HepG2 (cell line): Measurements from ENCODE around the gene C4BPA. TPM values are rescaled to one million over a fixed set of nuclear protein-coding genes. Genes with fewer than 3 reads are reported as not detected.

Experiments
- ARID5B ChIP-seq: IDR thresholded peaks from 2 replicates; pipeline ENCODE4 v1.4.0; 2020; ENCODE audit warnings: mild to moderate bottlenecking, missing genetic modification reagents
- CREM ChIP-seq, 2 experiments: sonication (generic) in 1 of 2; formaldehyde crosslinking in 1 of 2; IDR thresholded peaks; 2 replicates each; pipeline versions ENCODE4 v1.4.0 to v1.6.1; 2016 to 2020; ENCODE audit warnings: antibody characterized with exemption in 1 of 2, mild to moderate bottlenecking in 1 of 2, missing genetic modification reagents in 1 of 2
- DDIT3 ChIP-seq: sonication (generic); formaldehyde crosslinking; IDR thresholded peaks from 2 replicates; pipeline ENCODE4 v1.4.0; 2020; ENCODE audit warnings: mild to moderate bottlenecking, missing genetic modification reagents
- DRAP1 ChIP-seq: IDR thresholded peaks from 2 replicates; pipeline ENCODE4 v1.6.1; 2016; ENCODE audit warnings: missing genetic modification reagents, missing compliant biosample characterization
- GABPB1 ChIP-seq: IDR thresholded peaks from 2 replicates; pipeline ENCODE4 v1.6.1; 2016; ENCODE audit warnings: mild to moderate bottlenecking, missing genetic modification reagents, moderate library complexity, missing compliant biosample characterization
- GLMP ChIP-seq: sonication (generic); formaldehyde crosslinking; IDR thresholded peaks from 2 replicates; pipeline ENCODE4 v1.9.0; 2021; ENCODE audit warnings: missing genetic modification reagents, mild to moderate bottlenecking, borderline replicate concordance
- HNF1A ChIP-seq, 2 experiments: sonication (generic) in 1 of 2; formaldehyde crosslinking in 1 of 2; IDR thresholded peaks; 2 replicates each; pipeline versions ENCODE4 v1.4.0 to v1.6.1; 2016 to 2020; ENCODE audit warnings: borderline replicate concordance in 1 of 2, low read depth in 1 of 2, mild to moderate bottlenecking in 1 of 2, missing genetic modification reagents in 1 of 2
- HNRNPUL1 ChIP-seq: fragments of 200-400 bp; formaldehyde crosslinking; IDR thresholded peaks from 2 replicates; pipeline ENCODE4 v1.6.1; 2017; ENCODE audit warnings: low read depth, mild to moderate bottlenecking, low read length, moderate library complexity
- ISL2 ChIP-seq: sonication (generic); formaldehyde crosslinking; IDR thresholded peaks from 2 replicates; pipeline ENCODE4 v1.5.0; 2020; ENCODE audit warnings: missing genetic modification reagents
- MEF2D ChIP-seq: sonication (generic); formaldehyde crosslinking; IDR thresholded peaks from 2 replicates; pipeline ENCODE4 v1.5.1; 2020; ENCODE audit warnings: mild to moderate bottlenecking, missing genetic modification reagents
- MTF1 ChIP-seq: sonication (generic); formaldehyde crosslinking; IDR thresholded peaks from 2 replicates; pipeline ENCODE4 v1.5.0; 2020; ENCODE audit warnings: missing genetic modification reagents
- ZBTB49 ChIP-seq: sonication (generic); formaldehyde crosslinking; IDR thresholded peaks from 2 replicates; pipeline ENCODE4 v1.4.0; 2020; ENCODE audit warnings: missing genetic modification reagents, borderline replicate concordance
- ZKSCAN8 ChIP-seq: IDR thresholded peaks from 2 replicates; pipeline ENCODE4 v1.6.1; 2016; ENCODE audit warnings: borderline replicate concordance, missing genetic modification reagents, missing compliant biosample characterization
- ZNF17 ChIP-seq: sonication (generic); formaldehyde crosslinking; IDR thresholded peaks from 2 replicates; pipeline ENCODE4 v1.5.0; 2020; ENCODE audit warnings: mild to moderate bottlenecking, missing genetic modification reagents
- ZNF235 ChIP-seq: sonication (generic); formaldehyde crosslinking; IDR thresholded peaks from 2 replicates; pipeline ENCODE4 v1.8.1; 2023; ENCODE audit warnings: mild to moderate bottlenecking, missing genetic modification reagents, borderline replicate concordance
- ZNF672 ChIP-seq: sonication (generic); formaldehyde crosslinking; IDR thresholded peaks from 2 replicates; pipeline ENCODE4 v1.8.1; 2022; ENCODE audit warnings: missing genetic modification reagents
- polyA plus RNA-seq, 8 experiments: library from polyadenylated mRNA; depleted of rRNA in 3 of 8; stranded (reverse) in 7 of 8; unstranded in 1 of 8; fragments of >200 nt; fragmentation: Illumina TruSeq in 4 of 8; extraction: Trizol in 4 of 8; gene quantifications; 2 replicates each; pipeline versions ENCODE4 v1.2.1 to v1.2.3, GENCODE V29; 2011 to 2016; ENCODE audit warnings: low read depth in 4 of 8, missing spikeins in 1 of 8, mixed read lengths in 1 of 8; ENCODE audit not compliant: insufficient read depth in 1 of 8
- total RNA-seq, 5 experiments: library from RNA; depleted of rRNA; stranded (reverse); fragments of >200 nt; fragmentation: Illumina TruSeq; extraction: Trizol; gene quantifications; 2 replicates each; pipeline ENCODE4 v1.2.3, GENCODE V29; 2016; ENCODE audit warnings: low read depth in 1 of 5

The C4BPA gene
- total and polyA plus RNA-seq, 2 of the 13 experiments (the other 11 are each of a cell fraction or from before 2014, with no cell fraction given), result 32.1 to 60.1 TPM

DNA sequence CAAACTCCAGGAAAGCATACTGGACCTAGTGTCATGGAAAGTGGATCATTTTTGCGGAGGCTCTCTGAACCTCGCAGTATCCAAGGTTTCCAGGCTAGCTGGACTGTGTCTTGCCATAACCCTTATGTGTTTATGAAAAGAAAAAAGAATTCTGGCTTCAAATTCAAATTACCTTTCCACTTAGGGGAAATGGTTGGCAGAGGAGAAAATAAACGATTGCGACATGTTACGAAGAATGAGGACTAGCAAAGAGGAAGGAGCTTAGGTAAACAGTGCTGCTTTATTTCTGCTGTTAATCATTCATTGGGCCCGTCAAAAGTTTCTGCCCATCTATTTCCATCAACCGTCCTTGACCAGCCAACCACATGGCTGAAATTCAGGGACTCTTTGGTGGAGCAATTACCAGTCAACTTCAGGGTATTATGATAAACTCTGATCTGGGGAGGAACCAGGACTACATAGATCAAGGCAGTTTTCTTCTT lies at the start of gene C4BPA (continued):
- peak; percentile 47; the same call in 1 of the 2 replicates for TF ChIP-seq ZKSCAN8 (CRISPR knock-in tag)
- no peak for TF ChIP-seq MTF1 (CRISPR knock-in tag)
- peak; percentile 35; the same call in 1 of the 2 replicates for TF ChIP-seq CREM (IDR thresholded peaks at IDR 0.05)
- TF ChIP-seq CREM (CRISPR knock-in tag; IDR thresholded peaks at IDR 0.05), result no peak
- TF ChIP-seq MEF2D (CRISPR knock-in tag), result peak; percentile 52; the same call in 1 of the 2 replicates
- peak; percentile 88 for TF ChIP-seq ARID5B
- peak; percentile 81 for TF ChIP-seq ISL2 (CRISPR knock-in tag)
- TF ChIP-seq DDIT3 (CRISPR knock-in tag), result no peak
- TF ChIP-seq DRAP1, result peak; percentile 62; the same call in 1 of the 2 replicates
- no peak for TF ChIP-seq ZBTB49 (CRISPR knock-in tag)
- TF ChIP-seq ZNF235 (CRISPR knock-in tag), result no peak
- 0 out of 2 replicates have a peak, but pooled peaks have one; percentile 32 for TF ChIP-seq HNRNPUL1
- TF ChIP-seq GABPB1, result peak; percentile 30; the same call in 1 of the 2 replicates
- TF ChIP-seq GLMP, result no peak
- TF ChIP-seq ZNF17 (CRISPR knock-in tag), result no peak
- TF ChIP-seq HNF1A (IDR thresholded peaks at IDR 0.05; ENCODE audit: low read depth), result peak; percentile 89
- peak; percentile 92; the same call in 1 of the 2 replicates for TF ChIP-seq HNF1A (CRISPR knock-in tag; IDR thresholded peaks at IDR 0.05; ENCODE audit: borderline replicate concordance)
- TF ChIP-seq ZNF672 (CRISPR knock-in tag), result no peak
